ENCODE measurements around the gene RARRES2.

The RARRES2 gene

GRCh38 chr7:150343225-150343624 is 1.8 kb upstream of the RARRES2 start:
- no peak overlapping the region for H3K4me3 ChIP-seq (ENCODE audit: low read depth, low read length)
- DNase-seq (ENCODE audit: low read depth), result no peak

GRCh38 chr7:150342121-150342408 is 636 bp upstream of the RARRES2 start:
- no peak overlapping the region for H3K4me3 ChIP-seq (ENCODE audit: low read depth, low read length)

GRCh38 chr7:150340875-150341262 is 560 bp downstream of the RARRES2 start:
- no peak overlapping the region for H3K4me3 ChIP-seq (ENCODE audit: low read depth, low read length)
- no peak for DNase-seq (ENCODE audit: low read depth)

More at GRCh38 chr7:150342121-150342408, 636 bp upstream of the RARRES2 start:
- DNase-seq (ENCODE audit: low read depth), result no peak

- no peak for DNase-seq (ENCODE audit: low read depth)
- H3K4me3 ChIP-seq (ENCODE audit: low read depth, low read length), result no peak overlapping the region
Observed at GRCh38 chr7:150340024-150340749, 1.2 kb downstream of the RARRES2 start.

GRCh38 chr7:150339409-150339809 is 2.0 kb downstream of the RARRES2 start:
- H3K4me3 ChIP-seq (ENCODE audit: low read depth, low read length), result no peak overlapping the region
- no peak for DNase-seq (ENCODE audit: low read depth)

GRCh38 chr7:150338166-150338829 is 3.1 kb downstream of the RARRES2 start:
- DNase-seq (ENCODE audit: low read depth), result no peak
- H3K4me3 ChIP-seq (ENCODE audit: low read depth, low read length), result no peak overlapping the region

GRCh38 chr7:150337659-150338081 is 3.8 kb downstream of the RARRES2 start:
- H3K4me3 ChIP-seq (ENCODE audit: low read depth, low read length), result no peak overlapping the region
- no peak for DNase-seq (ENCODE audit: low read depth)

GRCh38 chr7:150337179-150337578 is 4.2 kb downstream of the RARRES2 start:
- DNase-seq (ENCODE audit: low read depth), result no peak
- no peak overlapping the region for H3K4me3 ChIP-seq (ENCODE audit: low read depth, low read length)

- DNase-seq (ENCODE audit: low read depth), result no peak
- no peak overlapping the region for H3K4me3 ChIP-seq (ENCODE audit: low read depth, low read length)
Observed at GRCh38 chr7:150336746-150337145, 4.7 kb downstream of the RARRES2 start.

GRCh38 chr7:150335774-150336112 is 5.7 kb downstream of the RARRES2 start:
- H3K4me3 ChIP-seq (ENCODE audit: low read depth, low read length), result no peak overlapping the region
- DNase-seq (ENCODE audit: low read depth), result no peak

- no peak overlapping the region for H3K4me3 ChIP-seq (ENCODE audit: low read depth, low read length)
- DNase-seq (ENCODE audit: low read depth), result no peak
Observed at GRCh38 chr7:150335108-150335773, 6.2 kb downstream of the RARRES2 start.

GRCh38 chr7:150334108-150334507 is 7.3 kb downstream of the RARRES2 start:
- no peak for DNase-seq (ENCODE audit: low read depth)
- H3K4me3 ChIP-seq (ENCODE audit: low read depth, low read length), result no peak overlapping the region

- no peak for DNase-seq (ENCODE audit: low read depth)
- no peak overlapping the region for H3K4me3 ChIP-seq (ENCODE audit: low read depth, low read length)
Observed at GRCh38 chr7:150333659-150334058, 7.8 kb downstream of the RARRES2 start.

- DNase-seq (ENCODE audit: low read depth), result no peak
- H3K4me3 ChIP-seq (ENCODE audit: low read depth, low read length), result no peak overlapping the region
Observed at GRCh38 chr7:150332852-150333635, 8.4 kb downstream of the RARRES2 start.

GRCh38 chr7:150330211-150330885 is 11.1 kb downstream of the RARRES2 start:
- DNase-seq (ENCODE audit: low read depth), result no peak
- H3K4me3 ChIP-seq (ENCODE audit: low read depth, low read length), result no peak overlapping the region

- DNase-seq (ENCODE audit: low read depth), result no peak
- no peak overlapping the region for H3K4me3 ChIP-seq (ENCODE audit: low read depth, low read length)
Observed at GRCh38 chr7:150329331-150330120, 11.9 kb downstream of the RARRES2 start.

- no peak overlapping the region for H3K4me3 ChIP-seq (ENCODE audit: low read depth, low read length)
- DNase-seq (ENCODE audit: low read depth), result no peak
Observed at GRCh38 chr7:150327308-150327707, 14.1 kb downstream of the RARRES2 start.

GRCh38 chr7:150326657-150327268 is 14.7 kb downstream of the RARRES2 start:
- DNase-seq (ENCODE audit: low read depth), result no peak
- H3K4me3 ChIP-seq (ENCODE audit: low read depth, low read length), result no peak overlapping the region
